Right ventricle myocardium inferior (tissue), 1 donor: ENCODE measurements around the gene OR11L1. TPM values are rescaled to one million over a fixed set of nuclear protein-coding genes. Genes with fewer than 3 reads are reported as not detected.

ENCODE experiments used
- ATAC-seq: fragments of 200-7000 bp; cut with Tn5 transposase; one replicate; pipeline ENCODE4 v1.9.1; 2020; ENCODE audit warnings: mild to moderate bottlenecking, moderate library complexity
- DNase-seq: peaks from one replicate; pipeline ENCODE4 v3.0.0; 2021; ENCODE audit errors: missing footprints
- intact Hi-C: fragments of 100-400 bp; cut with DNase I; formaldehyde crosslinking; loops from one replicate; pipeline ENCODE4 v1.11.0; 2022
- total RNA-seq: library from RNA; stranded (reverse); fragmentation: NEBNext Ultra II Directional; extraction: Animal tissue kit (Norgen Biotek cat#: 25700); gene quantifications from one replicate; pipeline ENCODE4 v1.2.1, GENCODE V29; 2021
- donor health status: DM: no; HTN: yes; CAD: no; lungs with severe emphysema.

Gene OR11L1
- total RNA-seq, 1 donor from 2014 or later: not detected

DNA sequence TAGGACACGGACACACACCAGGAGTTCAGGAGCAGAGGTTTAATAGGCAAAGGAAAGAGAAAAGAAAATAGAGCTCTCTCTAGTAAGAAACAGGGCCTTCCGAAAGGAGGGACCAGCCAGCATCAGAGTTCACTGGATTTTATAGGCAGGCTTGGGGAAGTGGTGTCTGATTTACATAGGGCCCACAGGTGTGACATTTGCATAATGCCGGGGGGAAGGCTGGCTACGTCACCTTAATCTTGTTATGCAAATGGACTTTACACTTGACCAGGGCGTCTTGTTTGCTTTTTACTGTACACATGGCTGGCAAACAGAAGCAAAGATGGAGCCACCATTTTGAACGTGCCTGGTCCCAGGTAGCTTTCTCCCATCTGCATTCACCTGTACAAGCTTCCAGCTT is 17.7 kb downstream of the OR11L1 start, which contains the start of gene OR14A16:
OR14A16 (minus strand) TSS at position 97 of the 400 bp plus-strand sequence. CDS start 8,390 bp downstream, outside the sequence.
- DNase-seq: no peak
- ATAC-seq: no peak
- intact Hi-C loops: no loop called here

GRCh38 chr1:247822060-247822459 is 19.6 kb downstream of the OR11L1 start:
- intact Hi-C loops: no loop called here

DNA sequence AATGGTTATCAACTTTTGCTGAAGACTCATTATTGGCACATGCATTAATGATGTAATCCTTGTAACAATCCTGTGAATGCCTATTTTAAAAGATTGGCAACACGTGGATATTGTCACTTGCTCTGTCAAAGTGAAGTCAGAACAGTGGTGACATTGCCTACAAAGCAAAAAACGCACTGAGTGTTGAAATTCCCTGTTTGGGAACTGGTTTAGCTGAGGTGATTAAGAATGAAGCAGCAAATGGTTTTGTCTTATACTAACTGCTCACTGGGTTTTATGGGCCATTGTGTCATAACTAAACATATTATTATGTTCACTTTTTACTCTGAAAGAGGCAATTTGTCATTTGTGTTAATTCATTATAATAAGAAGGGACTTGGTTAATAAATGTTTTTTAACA is 29.1 kb downstream of the OR11L1 start:
- DNase-seq (no peak), ATAC-seq (no peak)
- intact Hi-C loops: no loop called here

More at GRCh38 chr1:247822060-247822459, 19.6 kb downstream of the OR11L1 start:
- DNase-seq (no peak), ATAC-seq (no peak)

GRCh38 chr1:247797518-247797917 is 44.2 kb downstream of the OR11L1 start:
- intact Hi-C loops: no loop called here
- DNase-seq: no peak
- ATAC-seq: no peak

Other genes starting within 250 kb of the OR11L1 start
- gene OR2G3, start 236.3 kb downstream of the OR11L1 start, total RNA-seq: not detected
- not detected for gene OR13G1, start 162.2 kb downstream of the OR11L1 start, total RNA-seq
- not detected for gene OR6F1, start 125.2 kb downstream of the OR11L1 start, total RNA-seq
- gene OR14K1, start 103.3 kb downstream of the OR11L1 start, total RNA-seq: not detected
- gene OR14A2, start 93.8 kb downstream of the OR11L1 start, total RNA-seq: not detected
- gene OR1C1, start 81.3 kb downstream of the OR11L1 start, total RNA-seq: not detected
- not detected for gene OR14A16, start 17.8 kb downstream of the OR11L1 start, total RNA-seq
- 0.27 TPM for gene TRIM58, start 15.3 kb upstream of the OR11L1 start, total RNA-seq
- gene OR2W3, start 53.7 kb upstream of the OR11L1 start, total RNA-seq: not detected
- not detected for gene OR2T8, start 78.4 kb upstream of the OR11L1 start, total RNA-seq
- not detected for gene OR2AJ1, start 83.0 kb upstream of the OR11L1 start, total RNA-seq
- gene OR2L8, start 107.0 kb upstream of the OR11L1 start, total RNA-seq: not detected
- gene OR2AK2, start 123.3 kb upstream of the OR11L1 start, total RNA-seq: not detected
- not detected for gene OR2L5, start 171.8 kb upstream of the OR11L1 start, total RNA-seq
- gene OR2L2, start 188.2 kb upstream of the OR11L1 start, total RNA-seq: not detected
- gene OR2L3, start 204.9 kb upstream of the OR11L1 start, total RNA-seq: not detected